ENCODE measurements around the gene CLDN9.

The CLDN9 gene

GRCh38 chr16:3020604-3021448 lies 8.1 kb downstream of the CLDN9 start:
- peak; percentile 68 for DNase-seq

DNA sequence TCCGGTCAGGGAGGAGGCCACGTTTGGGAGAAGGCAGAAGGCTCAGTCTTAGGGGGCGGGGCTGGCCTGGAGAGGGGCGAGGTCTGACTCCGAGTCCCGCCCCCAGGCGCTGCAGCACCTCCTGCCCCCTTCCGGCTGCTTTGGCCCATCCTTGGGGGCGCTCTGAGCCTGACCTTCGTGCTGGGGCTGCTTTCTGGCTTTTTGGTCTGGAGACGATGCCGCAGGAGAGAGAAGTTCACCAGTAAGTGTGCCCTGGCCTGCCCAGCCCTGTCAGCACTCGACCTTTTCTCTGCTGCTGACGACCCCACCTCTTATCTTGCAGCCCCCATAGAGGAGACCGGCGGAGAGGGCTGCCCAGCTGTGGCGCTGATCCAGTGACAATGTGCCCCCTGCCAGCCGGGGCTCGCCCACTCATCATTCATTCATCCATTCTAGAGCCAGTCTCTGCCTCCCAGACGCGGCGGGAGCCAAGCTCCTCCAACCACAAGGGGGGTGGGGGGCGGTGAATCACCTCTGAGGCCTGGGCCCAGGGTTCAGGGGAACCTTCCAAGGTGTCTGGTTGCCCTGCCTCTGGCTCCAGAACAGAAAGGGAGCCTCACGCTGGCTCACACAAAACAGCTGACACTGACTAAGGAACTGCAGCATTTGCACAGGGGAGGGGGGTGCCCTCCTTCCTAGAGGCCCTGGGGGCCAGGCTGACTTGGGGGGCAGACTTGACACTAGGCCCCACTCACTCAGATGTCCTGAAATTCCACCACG lies 8.9 kb downstream of the CLDN9 start:
- peak; percentile 70 for DNase-seq

DNA sequence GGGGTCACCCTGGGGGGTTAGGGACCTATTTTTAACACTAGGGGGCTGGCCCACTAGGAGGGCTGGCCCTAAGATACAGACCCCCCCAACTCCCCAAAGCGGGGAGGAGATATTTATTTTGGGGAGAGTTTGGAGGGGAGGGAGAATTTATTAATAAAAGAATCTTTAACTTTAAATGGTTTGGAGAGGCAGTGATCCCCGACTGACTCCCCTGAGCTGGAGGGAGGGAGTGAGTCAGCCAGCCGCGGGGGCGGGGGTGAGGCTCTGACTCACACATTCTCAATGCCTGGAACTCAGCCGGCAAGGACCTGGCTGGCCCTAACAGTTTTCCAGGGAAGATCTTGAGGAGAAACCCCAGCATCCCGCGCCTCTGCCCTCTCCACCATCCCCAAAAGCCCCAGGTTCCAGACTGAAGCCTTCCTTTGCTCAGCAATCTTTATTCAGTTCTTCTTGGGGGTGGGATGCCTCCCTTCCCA lies 9.5 kb downstream of the CLDN9 start:
- DNase-seq, result peak; percentile 40

DNA sequence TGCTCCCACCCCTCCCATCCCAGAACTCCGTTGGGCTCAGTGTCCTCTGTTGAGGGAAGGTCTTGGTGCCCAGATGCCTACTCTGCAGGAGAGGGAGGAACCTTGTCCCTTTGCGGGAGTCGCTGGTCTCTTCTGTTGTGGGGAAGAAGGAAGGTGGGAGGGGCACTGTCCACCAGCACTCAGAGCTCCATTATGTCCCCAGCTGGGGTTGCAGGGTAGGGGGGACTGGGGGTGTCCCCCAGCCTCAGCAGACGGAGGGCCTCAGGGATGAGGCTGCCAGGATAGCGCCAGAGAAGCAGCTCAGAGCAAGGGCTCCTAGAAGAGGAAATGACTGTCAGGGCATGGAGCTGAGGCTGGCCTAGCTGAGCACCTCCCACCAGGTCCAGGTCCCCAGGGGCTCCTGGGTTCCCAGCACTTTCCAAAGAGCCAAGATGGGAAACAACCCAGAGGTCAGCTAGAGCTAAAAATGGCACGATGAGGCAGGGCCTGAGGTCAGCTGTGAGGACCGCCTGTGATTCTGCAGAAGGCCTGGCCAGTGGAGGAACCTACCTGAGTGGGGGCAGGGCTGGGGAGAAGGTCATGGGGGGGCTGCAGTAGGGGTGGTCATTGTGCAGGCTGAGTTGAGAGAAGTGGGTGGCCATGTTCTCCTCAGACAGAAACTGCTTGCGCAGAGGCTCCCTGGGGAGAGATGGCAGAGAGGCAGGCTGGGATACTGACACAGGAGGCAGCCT lies 10.1 kb downstream of the CLDN9 start:
- peak; percentile 43 for DNase-seq

DNA sequence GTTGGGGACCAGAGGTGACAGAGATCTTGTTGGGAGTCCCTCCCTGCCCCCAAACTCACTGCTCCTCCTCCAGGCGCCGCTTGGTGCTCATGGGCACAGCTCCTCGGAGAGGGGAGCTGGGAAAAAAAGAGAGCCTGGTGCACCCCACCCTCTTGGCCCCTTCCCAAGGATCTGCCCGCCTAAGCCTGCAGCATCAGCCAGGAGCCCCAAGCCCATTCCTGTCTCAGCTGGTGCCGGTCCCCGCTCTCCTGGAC lies 10.6 kb downstream of the CLDN9 start:
- DNase-seq, result peak; percentile 59

DNA sequence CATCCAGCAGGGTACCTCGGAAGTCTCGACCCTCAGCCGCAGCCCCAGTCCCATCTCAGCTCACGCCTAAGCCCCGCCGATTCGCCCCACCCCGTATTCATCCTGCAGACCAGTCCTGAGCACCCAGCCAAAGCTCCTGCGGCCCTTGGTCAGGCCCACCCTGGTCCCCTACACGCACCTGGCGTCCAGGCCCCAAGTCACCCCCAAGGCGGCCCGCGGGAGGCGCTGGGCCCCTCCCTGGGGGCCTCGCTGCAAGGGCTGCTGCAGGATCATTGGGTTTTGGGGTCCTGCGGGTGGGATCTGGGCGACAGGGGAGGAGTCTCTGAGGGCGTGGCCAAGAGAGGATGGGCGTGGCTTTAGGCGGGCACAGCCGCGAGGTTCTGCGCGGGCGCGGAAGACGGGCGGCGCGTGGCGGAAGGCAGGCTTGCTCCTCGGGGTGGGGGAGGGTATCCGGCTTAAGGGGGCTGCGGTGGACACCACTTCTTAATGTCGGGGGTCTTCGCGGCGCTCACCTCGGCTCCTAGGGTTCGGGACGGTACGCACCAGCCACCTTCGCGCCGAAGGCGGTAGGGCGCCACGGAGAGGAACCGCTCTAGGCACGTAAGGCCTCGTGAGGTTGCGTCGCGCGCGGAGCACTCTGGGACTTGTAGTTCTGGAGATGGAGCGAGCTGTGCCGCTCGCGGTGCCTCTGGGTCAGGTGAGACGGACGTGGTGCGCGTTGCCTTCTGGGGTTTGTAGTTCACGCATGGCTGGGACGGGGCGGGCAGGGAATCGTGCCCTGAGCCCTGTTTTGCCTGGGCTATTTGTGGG lies 11.2 kb downstream of the CLDN9 start, which contains the start of the genes HCFC1R1 and THOC6:
HCFC1R1 (minus strand) TSS at position 274 of the 810 bp plus-strand sequence; CDS start at position 273, 1 bp downstream.
THOC6 (plus strand) TSS at position 367 of the 810 bp plus-strand sequence; CDS start at position 659, 292 bp downstream.
- DNase-seq, result peak; percentile 99

- DNase-seq, result no peak
Observed at GRCh38 chr16:3025032-3026002, 12.6 kb downstream of the CLDN9 start.

DNA sequence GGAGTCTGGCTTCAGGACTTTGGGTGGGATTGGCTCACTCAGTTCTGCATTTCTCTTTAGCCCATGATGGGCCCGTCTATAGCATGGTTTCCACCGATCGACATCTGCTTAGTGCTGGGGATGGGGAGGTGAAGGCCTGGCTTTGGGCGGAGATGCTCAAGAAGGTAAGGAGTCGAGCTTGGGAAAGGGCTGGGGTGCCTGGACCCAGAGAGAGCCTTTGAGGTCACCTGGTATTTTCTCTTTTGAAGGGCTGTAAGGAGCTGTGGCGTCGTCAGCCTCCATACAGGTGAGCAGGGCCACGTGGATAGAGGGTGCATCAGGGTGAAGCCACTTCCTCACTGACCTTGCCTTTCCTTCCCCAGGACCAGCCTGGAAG lies 13.3 kb downstream of the CLDN9 start:
- no peak for DNase-seq

GRCh38 chr16:3026609-3027488 lies 14.1 kb downstream of the CLDN9 start:
- no peak for DNase-seq

DNA sequence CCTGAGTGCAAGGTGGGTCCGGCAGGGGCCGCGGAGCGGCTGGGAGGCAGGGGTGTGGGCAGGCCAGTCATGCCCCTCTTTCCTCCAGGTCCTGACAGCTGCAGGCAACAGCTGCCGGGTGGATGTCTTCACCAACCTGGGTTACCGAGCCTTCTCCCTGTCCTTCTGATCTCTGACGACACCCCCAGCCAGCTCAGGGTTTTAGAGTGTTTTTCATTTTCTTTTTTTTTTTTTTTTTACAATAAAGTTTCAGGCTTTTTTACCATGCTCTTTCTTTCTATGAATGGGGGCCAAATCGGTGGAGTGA lies 14.7 kb downstream of the CLDN9 start:
- no peak for DNase-seq

- peak; percentile 93 for DNase-seq
Observed at GRCh38 chr16:3027983-3028715, 15.4 kb downstream of the CLDN9 start.

DNA sequence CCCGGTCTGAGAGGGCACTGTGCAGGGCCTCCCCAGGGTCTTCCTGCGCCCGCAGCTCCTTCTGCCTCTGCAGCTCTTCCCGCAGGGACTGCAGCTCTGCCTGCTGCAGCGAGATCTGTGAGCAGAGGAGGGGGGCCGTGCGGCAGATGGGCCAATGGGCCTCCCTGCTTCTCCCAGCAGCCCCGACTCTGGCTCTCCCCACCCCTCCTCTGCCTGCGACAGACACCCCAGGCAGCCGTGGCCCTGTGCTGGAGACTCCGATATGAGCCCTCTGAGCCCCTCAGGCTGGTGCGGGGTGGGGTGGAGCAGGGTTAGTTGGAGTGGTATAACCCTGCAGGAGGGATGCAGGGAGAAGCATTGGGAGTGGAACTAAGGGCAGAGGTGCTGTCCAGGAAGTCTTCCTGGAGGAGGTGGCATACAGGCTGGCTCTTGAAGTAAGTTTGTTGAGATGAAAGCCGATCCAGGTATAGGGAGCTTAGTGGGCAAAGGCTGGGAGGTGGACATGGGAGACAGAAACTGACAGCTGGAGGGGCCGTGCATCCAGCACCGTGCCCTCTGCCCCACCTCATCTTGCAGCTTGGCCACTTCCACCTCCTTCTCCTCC lies 16.1 kb downstream of the CLDN9 start:
- DNase-seq, result peak; percentile 28

GRCh38 chr16:3029491-3030221 lies 16.9 kb downstream of the CLDN9 start:
- peak; percentile 40 for DNase-seq

- DNase-seq, result no peak
Observed at GRCh38 chr16:3030222-3031212, 17.8 kb downstream of the CLDN9 start.

GRCh38 chr16:3032624-3033023 lies 19.9 kb downstream of the CLDN9 start:
- DNase-seq, result no peak

DNA sequence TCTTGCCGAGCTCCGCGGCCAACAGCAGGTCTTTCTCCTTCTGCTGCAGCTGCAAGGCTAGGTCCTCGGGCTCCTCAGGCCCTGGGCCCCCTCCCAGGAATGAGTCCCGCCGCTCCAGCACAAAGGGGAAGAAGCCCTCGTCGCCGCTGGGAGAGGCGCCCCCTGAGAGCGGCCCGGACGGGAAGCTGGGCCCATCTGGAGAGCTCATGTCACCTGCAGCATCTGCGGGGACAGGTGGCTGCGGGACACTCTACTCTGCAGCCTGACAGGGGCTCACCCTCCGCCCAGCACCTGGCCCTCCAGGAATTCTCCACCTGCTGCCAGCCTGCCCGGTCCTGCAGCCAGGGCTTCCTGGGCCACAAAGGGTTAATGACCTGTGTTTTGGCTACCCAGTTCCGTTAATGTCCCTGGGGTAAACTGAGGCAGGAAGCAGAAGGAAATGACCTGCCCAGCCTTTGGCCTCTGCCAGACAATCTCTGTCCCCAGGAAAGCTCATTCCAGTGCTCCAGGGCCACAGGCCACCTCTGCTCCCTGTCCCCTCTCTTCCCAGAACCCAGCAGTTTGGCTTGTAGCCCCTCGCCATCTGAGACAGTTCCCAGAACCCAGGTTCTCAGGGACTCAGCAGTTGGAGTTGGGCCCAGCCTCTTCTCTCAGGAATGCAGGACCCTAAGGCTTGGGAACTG lies 22.7 kb downstream of the CLDN9 start:
- DNase-seq, result no peak
